GM10266 (cell line): ENCODE data around the gene ARL5A.

ENCODE experiments used
- DNase-seq: peaks from one replicate; pipeline ENCODE4 v3.0.0; 2012; ENCODE audit errors: extremely low spot score
- TF ChIP-seq, protein P1 (sequence below): IDR thresholded peaks from 2 replicates; pipeline ENCODE4 v1.5.1; 2012; ENCODE audit warnings: mild to moderate bottlenecking, low read depth; ENCODE audit not compliant: control insufficient read depth, insufficient read depth; ENCODE audit errors: missing control alignments

The ARL5A gene

DNA sequence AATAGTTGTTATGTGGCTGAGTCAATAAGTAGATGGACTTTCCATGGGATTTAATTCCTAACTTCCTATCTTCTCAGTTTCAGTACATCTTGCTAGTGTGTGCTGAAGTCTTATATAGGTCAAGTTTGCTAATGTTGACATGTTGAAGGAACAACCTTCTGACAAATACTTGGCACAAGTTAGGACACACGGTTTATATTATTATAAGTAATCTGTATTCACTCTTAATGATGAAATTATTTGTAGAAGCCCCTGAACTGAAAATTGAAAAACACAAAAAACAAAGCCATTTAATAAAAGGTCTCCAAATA, 19.2 kb downstream of the ARL5A start:
- no peak for DNase-seq
- TF ChIP-seq, protein P1, sequence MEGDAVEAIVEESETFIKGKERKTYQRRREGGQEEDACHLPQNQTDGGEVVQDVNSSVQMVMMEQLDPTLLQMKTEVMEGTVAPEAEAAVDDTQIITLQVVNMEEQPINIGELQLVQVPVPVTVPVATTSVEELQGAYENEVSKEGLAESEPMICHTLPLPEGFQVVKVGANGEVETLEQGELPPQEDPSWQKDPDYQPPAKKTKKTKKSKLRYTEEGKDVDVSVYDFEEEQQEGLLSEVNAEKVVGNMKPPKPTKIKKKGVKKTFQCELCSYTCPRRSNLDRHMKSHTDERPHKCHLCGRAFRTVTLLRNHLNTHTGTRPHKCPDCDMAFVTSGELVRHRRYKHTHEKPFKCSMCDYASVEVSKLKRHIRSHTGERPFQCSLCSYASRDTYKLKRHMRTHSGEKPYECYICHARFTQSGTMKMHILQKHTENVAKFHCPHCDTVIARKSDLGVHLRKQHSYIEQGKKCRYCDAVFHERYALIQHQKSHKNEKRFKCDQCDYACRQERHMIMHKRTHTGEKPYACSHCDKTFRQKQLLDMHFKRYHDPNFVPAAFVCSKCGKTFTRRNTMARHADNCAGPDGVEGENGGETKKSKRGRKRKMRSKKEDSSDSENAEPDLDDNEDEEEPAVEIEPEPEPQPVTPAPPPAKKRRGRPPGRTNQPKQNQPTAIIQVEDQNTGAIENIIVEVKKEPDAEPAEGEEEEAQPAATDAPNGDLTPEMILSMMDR: no peak

DNA sequence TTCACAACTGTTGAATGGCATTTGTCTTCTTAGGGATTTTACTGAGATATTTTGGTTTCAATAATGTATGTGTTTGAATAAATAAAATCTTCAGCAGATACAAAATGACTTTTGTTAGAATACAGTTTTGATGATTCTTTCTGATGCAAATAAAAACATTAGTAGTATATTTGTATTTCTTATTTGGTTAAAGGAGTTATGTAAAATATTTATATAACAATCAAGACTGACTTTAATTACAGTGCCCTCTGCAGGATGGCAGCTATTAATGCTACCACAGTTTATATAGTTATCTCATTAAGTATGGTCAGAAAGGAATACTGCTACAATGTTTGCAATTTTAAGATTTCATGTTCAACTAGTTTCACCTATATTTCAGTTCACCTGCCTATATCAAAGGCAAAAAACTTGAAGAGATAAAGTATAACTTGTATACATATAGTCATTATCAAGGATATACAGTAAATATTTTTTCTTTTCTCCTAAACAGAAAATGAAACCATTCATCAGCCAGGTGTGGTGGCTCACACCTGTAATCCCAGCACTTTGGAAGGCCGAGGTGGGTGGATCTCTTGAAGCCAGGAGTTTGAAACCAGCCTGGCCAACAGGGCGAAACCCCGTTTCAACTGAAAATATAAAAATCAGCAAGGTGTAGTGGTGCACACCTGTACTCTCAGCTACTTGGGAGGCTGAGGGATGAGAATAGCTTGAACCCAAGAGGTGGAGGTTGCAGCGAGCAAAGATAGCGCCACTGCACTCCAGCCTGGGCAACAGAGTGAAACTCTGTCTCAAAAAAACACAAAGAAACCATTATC, 19.8 kb downstream of the ARL5A start:
- no peak for DNase-seq
- TF ChIP-seq, protein P1: peak; percentile 38

DNA sequence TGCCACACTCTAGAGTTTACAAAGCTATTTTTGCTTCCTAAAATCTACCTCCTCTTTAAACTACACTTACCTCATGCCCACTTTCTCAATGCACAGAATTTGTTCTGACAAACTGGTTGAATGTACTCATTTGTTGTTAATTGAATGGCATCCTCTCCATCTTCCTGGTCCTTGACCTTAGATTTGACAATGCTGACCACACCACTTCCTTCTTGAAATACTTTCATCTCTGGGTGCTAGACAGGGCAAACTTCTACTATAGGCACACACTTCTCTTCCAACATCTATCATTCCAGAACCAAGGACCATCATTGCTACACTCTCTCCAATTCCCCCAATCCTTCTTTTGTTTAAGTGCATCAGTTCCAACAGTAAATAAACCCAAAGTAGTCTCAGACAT, 22.3 kb downstream of the ARL5A start:
- DNase-seq: no peak

DNA sequence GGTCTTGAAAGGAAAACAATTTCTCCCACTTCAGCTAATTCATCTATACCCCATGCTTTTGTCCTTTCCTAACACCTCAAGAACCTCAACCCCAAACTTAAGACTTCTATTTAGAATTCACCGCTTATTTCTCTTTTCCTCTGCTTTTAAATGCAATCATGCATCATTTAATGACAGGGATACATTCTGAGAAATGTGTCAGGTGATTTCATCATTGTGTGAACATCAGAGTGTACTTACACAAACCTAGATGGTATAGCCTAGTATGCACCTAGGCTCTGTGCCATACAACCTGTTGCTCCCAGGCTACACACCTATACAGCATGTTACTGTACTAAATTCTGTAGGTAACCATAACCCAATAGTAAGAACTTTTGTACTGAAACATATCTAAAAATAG, 22.9 kb downstream of the ARL5A start:
- TF ChIP-seq, protein P1: no peak
- no peak for DNase-seq

More for the DNA sequence above, 22.3 kb downstream of the ARL5A start:
- TF ChIP-seq, protein P1: no peak

DNA sequence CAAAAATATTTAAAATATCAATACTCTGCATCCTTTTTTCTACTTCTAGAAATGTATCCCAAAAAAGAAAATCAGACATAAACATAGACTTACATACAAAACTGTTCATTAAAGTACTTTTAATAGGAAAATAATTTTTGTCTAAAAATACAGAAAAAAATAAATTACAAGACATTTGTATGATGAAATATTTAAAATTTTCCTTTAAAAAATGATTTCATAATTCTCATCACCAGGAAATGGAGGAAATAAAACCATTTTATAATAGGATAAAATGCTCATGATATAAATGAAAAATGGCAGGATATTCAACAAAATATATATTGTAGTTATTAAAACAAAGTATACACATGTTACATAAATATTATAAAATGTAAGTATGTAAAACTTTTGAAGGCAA, 24.4 kb downstream of the ARL5A start:
- TF ChIP-seq, protein P1: no peak
- DNase-seq: no peak

DNA sequence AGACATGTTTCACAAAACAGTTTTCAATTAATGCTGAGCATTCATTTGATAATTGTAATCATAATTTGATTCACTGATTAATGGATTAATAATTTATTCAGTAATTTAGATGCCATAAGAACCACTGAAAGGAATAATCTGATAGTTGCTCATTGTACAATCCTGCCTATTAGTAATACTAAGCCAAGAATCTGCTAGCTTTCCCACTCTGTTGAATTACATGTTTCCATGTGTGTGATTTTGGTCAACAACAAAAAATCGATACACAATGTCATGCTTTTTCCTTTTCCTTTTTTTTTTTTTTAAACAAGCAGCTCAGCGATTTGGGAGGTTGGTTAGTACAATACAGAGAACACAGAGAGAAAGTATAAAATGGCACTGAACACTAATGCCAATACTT, 25.9 kb downstream of the ARL5A start:
- TF ChIP-seq, protein P1: no peak

DNA sequence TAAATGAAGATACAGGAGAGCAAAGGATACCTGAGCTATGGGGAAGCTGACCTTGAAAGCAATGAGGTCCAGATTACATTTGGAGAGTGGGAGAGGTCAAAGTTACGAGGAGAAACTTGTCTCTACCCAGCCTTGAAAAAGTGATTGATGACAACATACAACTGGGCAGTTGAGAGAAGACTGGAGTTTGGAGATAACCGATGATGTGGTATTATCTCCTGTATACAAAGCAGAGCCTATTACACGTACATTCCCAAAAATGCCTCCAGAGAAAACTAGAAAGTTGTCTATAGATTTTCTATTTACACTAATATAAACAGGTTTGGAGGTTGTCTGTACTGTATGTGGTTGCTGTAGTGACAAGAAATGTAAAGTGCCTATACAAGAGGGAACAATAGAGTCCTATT, 28.3 kb downstream of the ARL5A start:
- no peak for DNase-seq
- TF ChIP-seq, protein P1: no peak

More for the DNA sequence above, 25.9 kb downstream of the ARL5A start:
- no peak for DNase-seq
